ES-I3 (cell line): ENCODE data around the gene EFCAB6.

Experiments used
- H3K36me3 ChIP-seq: 2 replicates; pipeline ENCODE4 v1.6.1; 2013; ENCODE audit warnings: mild to moderate bottlenecking, low read length, control low read depth, moderate library complexity; ENCODE audit not compliant: insufficient read depth
- H3K4me1 ChIP-seq: 2 replicates; pipeline ENCODE4 v1.6.1; 2013; ENCODE audit warnings: mild to moderate bottlenecking, control low read depth, low read length; ENCODE audit not compliant: insufficient read depth
- H3K9ac ChIP-seq: 2 replicates; pipeline ENCODE4 v1.6.1; 2013; ENCODE audit warnings: low read depth, mild to moderate bottlenecking, low read length, moderate library complexity
- H3K9me3 ChIP-seq: 2 replicates; pipeline ENCODE4 v1.6.1; 2013; ENCODE audit warnings: mild to moderate bottlenecking, low read length, moderate library complexity; ENCODE audit not compliant: control insufficient read depth, insufficient read depth

Gene EFCAB6

GRCh38 chr22:43550672-43551071 lies 261.4 kb downstream of the EFCAB6 start:
- H3K4me1 ChIP-seq: no peaks in the 10 kb centered on the region
- no peak overlapping the region for H3K9ac ChIP-seq
- no peaks in the 10 kb centered on the region for H3K36me3 ChIP-seq
- H3K9me3 ChIP-seq: peaks cover 9% of the 10 kb centered on the region

GRCh38 chr22:43550024-43550620 lies 262.0 kb downstream of the EFCAB6 start:
- Histone ChIP-seq H3K9me3 (peaks cover 9% of the 10 kb centered on the region), H3K4me1 (no peaks in the 10 kb centered on the region), H3K36me3 (no peaks in the 10 kb centered on the region), H3K9ac (no peak overlapping the region)

- Histone ChIP-seq H3K36me3 (no peaks in the 10 kb centered on the region), H3K4me1 (no peaks in the 10 kb centered on the region), H3K9ac (no peak overlapping the region), H3K9me3 (no peaks in the 10 kb centered on the region)
Measured at GRCh38 chr22:43546186-43546585, 265.9 kb downstream of the EFCAB6 start.

GRCh38 chr22:43544289-43544673 lies 267.8 kb downstream of the EFCAB6 start:
- Histone ChIP-seq H3K4me1 (no peaks in the 10 kb centered on the region), H3K9me3 (no peaks in the 10 kb centered on the region), H3K9ac (no peak overlapping the region), H3K36me3 (no peaks in the 10 kb centered on the region)

GRCh38 chr22:43543522-43544288 lies 268.4 kb downstream of the EFCAB6 start:
- H3K9ac ChIP-seq: no peak overlapping the region

GRCh38 chr22:43542681-43543521 lies 269.2 kb downstream of the EFCAB6 start:
- Histone ChIP-seq H3K9ac (no peak overlapping the region), H3K9me3 (no peaks in the 10 kb centered on the region), H3K36me3 (no peaks in the 10 kb centered on the region), H3K4me1 (no peaks in the 10 kb centered on the region)

More at GRCh38 chr22:43543522-43544288, 268.4 kb downstream of the EFCAB6 start:
- Histone ChIP-seq H3K9me3 (no peaks in the 10 kb centered on the region), H3K36me3 (no peaks in the 10 kb centered on the region), H3K4me1 (no peaks in the 10 kb centered on the region)

GRCh38 chr22:43541462-43542407 lies 270.4 kb downstream of the EFCAB6 start:
- no peak overlapping the region for H3K9ac ChIP-seq
- peaks cover 3% of the 10 kb centered on the region; the same call in 1 of the 2 replicates for H3K9me3 ChIP-seq
- H3K36me3 ChIP-seq: no peaks in the 10 kb centered on the region
- H3K4me1 ChIP-seq: no peaks in the 10 kb centered on the region

GRCh38 chr22:43541022-43541421 lies 271.1 kb downstream of the EFCAB6 start:
- H3K4me1 ChIP-seq: no peaks in the 10 kb centered on the region
- no peaks in the 10 kb centered on the region for H3K36me3 ChIP-seq
- no peak overlapping the region for H3K9ac ChIP-seq
- peaks cover 3% of the 10 kb centered on the region; the same call in 1 of the 2 replicates for H3K9me3 ChIP-seq

- Histone ChIP-seq H3K4me1 (no peaks in the 10 kb centered on the region), H3K36me3 (no peaks in the 10 kb centered on the region), H3K9me3 (peaks cover 3% of the 10 kb centered on the region; the same call in 1 of the 2 replicates), H3K9ac (no peak overlapping the region)
Measured at GRCh38 chr22:43540529-43540923, 271.6 kb downstream of the EFCAB6 start.

GRCh38 chr22:43539572-43540528 lies 272.3 kb downstream of the EFCAB6 start:
- Histone ChIP-seq H3K36me3 (no peaks in the 10 kb centered on the region), H3K9me3 (peaks cover 3% of the 10 kb centered on the region; the same call in 1 of the 2 replicates), H3K4me1 (no peaks in the 10 kb centered on the region), H3K9ac (no peak overlapping the region)

- Histone ChIP-seq H3K4me1 (no peaks in the 10 kb centered on the region), H3K36me3 (no peaks in the 10 kb centered on the region), H3K9ac (no peak overlapping the region), H3K9me3 (peaks cover 3% of the 10 kb centered on the region; the same call in 1 of the 2 replicates)
Measured at GRCh38 chr22:43537019-43537585, 275.0 kb downstream of the EFCAB6 start.

GRCh38 chr22:43535741-43536140 lies 276.4 kb downstream of the EFCAB6 start:
- Histone ChIP-seq H3K4me1 (no peaks in the 10 kb centered on the region), H3K9me3 (peaks cover 3% of the 10 kb centered on the region; the same call in 1 of the 2 replicates), H3K9ac (no peak overlapping the region), H3K36me3 (no peaks in the 10 kb centered on the region)
